Left lung (tissue), 10 donors: Measurements from ENCODE around the gene RNF4. TPM values are rescaled to one million over a fixed set of nuclear protein-coding genes. Genes with fewer than 3 reads are reported as not detected.

Experiments
- ATAC-seq: fragments of 200-7000 bp; cut with Tn5 transposase; one replicate; pipeline ENCODE4 v1.9.1; 2020; ENCODE audit warnings: moderate library complexity
- DNase-seq, 4 donors: peaks; one replicate each; pipeline ENCODE4 v3.0.0-alpha.2; 2013 to 2020
- H3K27ac ChIP-seq, 2 donors: fragments of 200-600 bp; sonication (generic) in 1 of 2; one replicate each; pipeline versions ENCODE4 v1.5.0 to v1.8.0; 2020 to 2021
- H3K27me3 ChIP-seq, 2 donors: fragments of 200-600 bp; sonication (generic) in 1 of 2; one replicate each; pipeline versions ENCODE4 v1.5.0 to v1.8.0; 2020 to 2021
- H3K36me3 ChIP-seq, 2 donors: fragments of 200-600 bp; sonication (generic) in 1 of 2; one replicate each; pipeline versions ENCODE4 v1.5.0 to v1.8.0; 2020 to 2021
- H3K4me1 ChIP-seq, 2 donors: fragments of 200-600 bp; one replicate each; pipeline ENCODE4 v1.8.0; 2021
- H3K4me3 ChIP-seq, 2 donors: fragments of 200-600 bp; sonication (generic) in 1 of 2; one replicate each; pipeline versions ENCODE4 v1.5.0 to v1.8.0; 2020 to 2021; ENCODE audit warnings: mild to moderate bottlenecking in 1 of 2
- H3K9me3 ChIP-seq, 2 donors: fragments of 200-600 bp; sonication (generic) in 1 of 2; one replicate each; pipeline versions ENCODE4 v1.5.0 to v1.8.0; 2020 to 2021
- intact Hi-C, 2 donors: fragments of 100-400 bp; cut with DNase I; formaldehyde crosslinking; loops; one replicate each; pipeline versions ENCODE4 v1.11.2 to v1.14.2; 2022
- polyA plus RNA-seq, 6 donors: library from polyadenylated mRNA; unstranded; fragments of 120-200 nt; gene quantifications; one replicate each; pipeline ENCODE4 v1.2.1, GENCODE V29; 2013; ENCODE audit not compliant: insufficient read length in 6 of 6
- total RNA-seq, 2 donors: library from RNA; stranded (reverse); fragmentation: NEBNext Ultra II Directional; extraction: Animal tissue kit (Norgen Biotek cat#: 25700); gene quantifications; one replicate each; pipeline ENCODE4 v1.2.1, GENCODE V29; 2021
- TF ChIP-seq, protein P1 (sequence below), 2 donors: fragments of 200-600 bp; sonication (generic) in 1 of 2; IDR thresholded peaks; one replicate each; pipeline versions ENCODE4 v1.5.0 to v1.8.0; 2021; ENCODE audit warnings: antibody characterized with exemption in 2 of 2
- donor health status: DM: no; HTN: yes; CAD: no.
- donor health status: DM: no; HTN: no; CAD: no.

The RNF4 gene
- total and polyA plus RNA-seq, 8 donors: 42.2 to 68.4 (median 62.7) TPM

- ATAC-seq: no peak
- H3K36me3 ChIP-seq: no peaks in the 10 kb centered on the region
- TF ChIP-seq, protein P1, sequence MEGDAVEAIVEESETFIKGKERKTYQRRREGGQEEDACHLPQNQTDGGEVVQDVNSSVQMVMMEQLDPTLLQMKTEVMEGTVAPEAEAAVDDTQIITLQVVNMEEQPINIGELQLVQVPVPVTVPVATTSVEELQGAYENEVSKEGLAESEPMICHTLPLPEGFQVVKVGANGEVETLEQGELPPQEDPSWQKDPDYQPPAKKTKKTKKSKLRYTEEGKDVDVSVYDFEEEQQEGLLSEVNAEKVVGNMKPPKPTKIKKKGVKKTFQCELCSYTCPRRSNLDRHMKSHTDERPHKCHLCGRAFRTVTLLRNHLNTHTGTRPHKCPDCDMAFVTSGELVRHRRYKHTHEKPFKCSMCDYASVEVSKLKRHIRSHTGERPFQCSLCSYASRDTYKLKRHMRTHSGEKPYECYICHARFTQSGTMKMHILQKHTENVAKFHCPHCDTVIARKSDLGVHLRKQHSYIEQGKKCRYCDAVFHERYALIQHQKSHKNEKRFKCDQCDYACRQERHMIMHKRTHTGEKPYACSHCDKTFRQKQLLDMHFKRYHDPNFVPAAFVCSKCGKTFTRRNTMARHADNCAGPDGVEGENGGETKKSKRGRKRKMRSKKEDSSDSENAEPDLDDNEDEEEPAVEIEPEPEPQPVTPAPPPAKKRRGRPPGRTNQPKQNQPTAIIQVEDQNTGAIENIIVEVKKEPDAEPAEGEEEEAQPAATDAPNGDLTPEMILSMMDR (IDR thresholded peaks at IDR 0.05): no peak
- no peak overlapping the region for H3K27ac ChIP-seq
- H3K9me3 ChIP-seq: no peaks in the 10 kb centered on the region
- H3K27me3 ChIP-seq: no peaks in the 10 kb centered on the region
- no peak overlapping the region for H3K4me3 ChIP-seq
- no peaks in the 10 kb centered on the region for H3K4me1 ChIP-seq
- intact Hi-C loops: no loop called here
- DNase-seq: peak in 1 of 4 donors; percentile 39
Observed at GRCh38 chr4:2449051-2449450, 19.9 kb upstream of the RNF4 start.

- ATAC-seq: no peak
- intact Hi-C loops: no loop called here
- peak in 1 of 4 donors; percentile 55 for DNase-seq
Observed at GRCh38 chr4:2449511-2450392, 19.2 kb upstream of the RNF4 start.

GRCh38 chr4:2450394-2451035 is 18.4 kb upstream of the RNF4 start:
- TF ChIP-seq, protein P1 (IDR thresholded peaks at IDR 0.05): no peak
- H3K36me3 ChIP-seq: no peaks in the 10 kb centered on the region
- H3K9me3 ChIP-seq: no peaks in the 10 kb centered on the region
- no peak for ATAC-seq
- no peak overlapping the region for H3K27ac ChIP-seq
- no peaks in the 10 kb centered on the region for H3K4me1 ChIP-seq
- peak in 1 of 4 donors; percentile 55 for DNase-seq
- intact Hi-C loops: no loop called here
- no peak overlapping the region for H3K4me3 ChIP-seq
- H3K27me3 ChIP-seq: no peaks in the 10 kb centered on the region

More at GRCh38 chr4:2449511-2450392, 19.2 kb upstream of the RNF4 start:
- Histone ChIP-seq H3K27me3 (no peaks in the 10 kb centered on the region), H3K4me3 (no peak overlapping the region), H3K36me3 (no peaks in the 10 kb centered on the region), H3K4me1 (no peaks in the 10 kb centered on the region), H3K27ac (no peak overlapping the region), H3K9me3 (no peaks in the 10 kb centered on the region)
- TF ChIP-seq, protein P1 (IDR thresholded peaks at IDR 0.05): no peak

DNA sequence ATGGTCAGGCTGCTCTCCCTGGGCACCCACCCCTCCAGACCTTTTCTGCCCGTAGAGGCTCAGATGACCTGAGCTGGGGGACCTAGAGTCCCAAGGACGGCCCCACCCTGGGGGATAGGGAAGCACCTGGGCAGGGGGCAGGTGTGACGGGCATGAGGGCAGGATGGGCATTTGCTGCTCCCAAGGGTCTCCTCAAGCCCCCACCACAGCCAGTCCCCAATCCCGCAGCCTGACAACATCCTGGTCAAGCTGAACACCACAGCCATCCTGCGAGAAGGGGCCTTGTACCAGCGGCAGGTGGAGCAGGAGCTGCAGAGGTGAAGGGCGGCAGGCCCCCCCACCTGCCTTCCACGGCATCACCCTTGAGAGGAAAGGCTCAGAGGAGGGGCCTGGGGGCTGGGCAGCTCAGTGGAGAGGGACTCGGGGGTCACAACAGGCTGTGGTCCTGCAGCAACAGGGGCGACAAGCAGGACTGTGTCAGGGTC is 17.8 kb upstream of the RNF4 start:
- DNase-seq (no peak), ATAC-seq (no peak)
- H3K4me1 ChIP-seq: no peaks in the 10 kb centered on the region
- intact Hi-C loops: no loop called here
- no peak overlapping the region for H3K27ac ChIP-seq
- H3K27me3 ChIP-seq: no peaks in the 10 kb centered on the region
- TF ChIP-seq, protein P1 (IDR thresholded peaks at IDR 0.05): no peak
- no peaks in the 10 kb centered on the region for H3K36me3 ChIP-seq
- no peak overlapping the region for H3K4me3 ChIP-seq
- no peaks in the 10 kb centered on the region for H3K9me3 ChIP-seq
